ENCODE measurements around the gene MYL6B.
"Not testable (repeated sequence)": the region's sequence is repeated elsewhere in the genome, so short reads cannot be mapped to it uniquely, and the experiment has no call there.

MYL6B gene

GRCh38 chr12:56165369-56165768 lies 13.0 kb downstream of the MYL6B start:
- no peak for DNase-seq (ENCODE audit: low read depth in 2 of 2)

GRCh38 chr12:56169229-56169759 lies 16.9 kb downstream of the MYL6B start:
- DNase-seq (ENCODE audit: low read depth in 2 of 2), result no peak

- DNase-seq (ENCODE audit: low read depth in 2 of 2), result no peak
These were observed 20.5 kb downstream of the MYL6B start for GRCh38 chr12:56172839-56173238.

- no peak for DNase-seq (ENCODE audit: low read depth in 2 of 2)
These were observed 26.0 kb downstream of the MYL6B start for GRCh38 chr12:56178347-56178746.

GRCh38 chr12:56186957-56187356 lies 34.6 kb downstream of the MYL6B start:
- DNase-seq (ENCODE audit: low read depth in 2 of 2), result no peak

- no peak for DNase-seq (ENCODE audit: low read depth in 2 of 2)
These were observed 35.9 kb downstream of the MYL6B start for GRCh38 chr12:56188131-56188777.

- peak in 1 of 2 donors; percentile 7 for DNase-seq (ENCODE audit: low read depth in 2 of 2)
These were observed 36.4 kb downstream of the MYL6B start for GRCh38 chr12:56188778-56189098.

- DNase-seq (ENCODE audit: low read depth in 2 of 2), result peak; percentile 64 to 71
These were observed 36.9 kb downstream of the MYL6B start, which contains the start of gene SMARCC2 for GRCh38 chr12:56189099-56189917. Gene SMARCC2 (minus strand): TSS chr12:56189483. CDS start chr12:56189461, 22 bp downstream.

GRCh38 chr12:56189918-56190694 lies 37.7 kb downstream of the MYL6B start:
- peak; percentile 39 to 50 for DNase-seq (ENCODE audit: low read depth in 2 of 2)

GRCh38 chr12:56190695-56191155 lies 38.3 kb downstream of the MYL6B start:
- DNase-seq (ENCODE audit: low read depth in 2 of 2), result no peak

- no peak for DNase-seq (ENCODE audit: low read depth in 2 of 2)
These were observed 40.2 kb downstream of the MYL6B start for GRCh38 chr12:56192582-56192981.

- peak; percentile 37 to 54 for DNase-seq (ENCODE audit: low read depth in 2 of 2)
These were observed 40.7 kb downstream of the MYL6B start for GRCh38 chr12:56193025-56193578.

GRCh38 chr12:56196818-56197550 lies 44.6 kb downstream of the MYL6B start:
- not testable (repeated sequence) for DNase-seq (ENCODE audit: low read depth in 2 of 2)

GRCh38 chr12:56197921-56198635 lies 45.7 kb downstream of the MYL6B start:
- DNase-seq (ENCODE audit: low read depth in 2 of 2), result no peak

GRCh38 chr12:56198836-56199235 lies 46.4 kb downstream of the MYL6B start:
- DNase-seq (ENCODE audit: low read depth in 2 of 2), result no peak

GRCh38 chr12:56202366-56202765 lies 50.0 kb downstream of the MYL6B start:
- no peak for DNase-seq (ENCODE audit: low read depth in 2 of 2)

GRCh38 chr12:56202838-56203237 lies 50.5 kb downstream of the MYL6B start:
- no peak for DNase-seq (ENCODE audit: low read depth in 2 of 2)

- DNase-seq (ENCODE audit: low read depth in 2 of 2), result no peak
These were observed 51.9 kb downstream of the MYL6B start for GRCh38 chr12:56204275-56204674.

GRCh38 chr12:56205445-56205844 lies 53.1 kb downstream of the MYL6B start:
- DNase-seq (ENCODE audit: low read depth in 2 of 2), result no peak

GRCh38 chr12:56206452-56207166 lies 54.2 kb downstream of the MYL6B start:
- DNase-seq (ENCODE audit: low read depth in 2 of 2), result no peak
